HepG2 (cell line): ENCODE results near the gene KMT2A. TPM values are rescaled to one million over a fixed set of nuclear protein-coding genes. Genes with fewer than 3 reads are reported as not detected.
A peak's percentile ranks its signal among the peaks of the same experiment; 100 is the strongest.

Source experiments
- ATAC-seq: fragments of 200-7000 bp; cut with Tn5 transposase; 3 replicates; pipeline ENCODE4 v1.9.1; 2020; ENCODE audit warnings: mild to moderate bottlenecking, moderate library complexity
- BruUV-seq: library from RNA; stranded (reverse); fragments of 400-500 nt; replicated peaks from 2 replicates; lab custom pipeline; 2021; lab: Mats Ljungman, UMichigan
- CTCF ChIA-PET: fragments of 300-600 bp; formaldehyde crosslinking; extraction: SDS; loops from one replicate; lab custom pipeline; 2021; ENCODE audit warnings: low total read pairs, inconsistent platforms, low intra/inter-chr PET ratio; lab: Yijun Ruan, JAX
- POLR2A ChIA-PET: fragments of 350-600 bp; sonication (Branson Sonifier 250); formaldehyde crosslinking; loops from one replicate; lab custom pipeline; 2020; ENCODE audit warnings: antibody characterized with exemption, inconsistent platforms; lab: Yijun Ruan, JAX
- DNase-seq: peaks from one replicate; pipeline ENCODE4 v3.0.0-alpha.2; 2015; ENCODE audit warnings: low spot score
- FAIRE-seq: peaks from 3 replicates; lab custom pipeline; 2011; peaks lifted over from hg19 to GRCh38; lab: Jason Lieb, UNC
- H2AFZ ChIP-seq: one replicate; pipeline ENCODE4 v1.6.1; 2011; ENCODE audit warnings: low read length, inconsistent platforms
- H3K27ac ChIP-seq: fragments of 300-600 bp; 3 replicates; pipeline ENCODE4 v1.8.0; 2011; ENCODE audit warnings: mixed run types, mild to moderate bottlenecking, mixed read lengths, low read length, inconsistent platforms; ENCODE audit not compliant: insufficient read depth; ENCODE audit errors: extremely low read length
- H3K27me3 ChIP-seq, 2 experiments: fragments of 200-600 bp in 1 of 2; 2 replicates in 1 of 2; 3 replicates in 1 of 2; pipeline versions ENCODE4 v1.6.0 to v1.8.0; 2011; ENCODE audit warnings: low read length in 2 of 2, mild to moderate bottlenecking in 2 of 2, moderate library complexity in 2 of 2, inconsistent platforms in 1 of 2; ENCODE audit not compliant: insufficient read depth in 2 of 2, control insufficient read depth in 1 of 2
- H3K36me3 ChIP-seq, 2 experiments: fragments of 200-600 bp in 1 of 2; replicated peaks in 1 of 2; 2 replicates in 1 of 2; 3 replicates in 1 of 2; pipeline versions ENCODE4 v1.5.1 to v1.8.0; 2011; ENCODE audit warnings: low read length in 2 of 2, inconsistent platforms in 1 of 2; ENCODE audit not compliant: insufficient read depth in 2 of 2, control insufficient read depth in 1 of 2
- H3K4me1 ChIP-seq: 2 replicates; pipeline ENCODE4 v1.5.1; 2012; ENCODE audit warnings: low read length, inconsistent platforms; ENCODE audit not compliant: insufficient read depth
- H3K4me2 ChIP-seq: 2 replicates; pipeline ENCODE4 v1.6.0; 2011; ENCODE audit warnings: low read depth, low read length, inconsistent platforms
- H3K4me3 ChIP-seq, 3 experiments: fragments of 200-600 bp in 1 of 3; sonication (generic), shearing (Covaris generic) in 1 of 3; replicated peaks in 1 of 3; 2 replicates each; pipeline ENCODE4 v1.5.1; 2011 to 2016; ENCODE audit warnings: low read length in 3 of 3, inconsistent platforms in 2 of 3, low read depth in 2 of 3, mild to moderate bottlenecking in 2 of 3, control low read depth in 1 of 3, mixed read lengths in 1 of 3; ENCODE audit not compliant: insufficient read depth in 1 of 3
- H3K79me2 ChIP-seq: one replicate; pipeline ENCODE4 v1.6.1; 2011; ENCODE audit warnings: low read length, inconsistent platforms; ENCODE audit not compliant: insufficient read depth
- H3K9ac ChIP-seq: 2 replicates; pipeline ENCODE4 v1.6.0; 2011; ENCODE audit warnings: mild to moderate bottlenecking, low read depth, low read length, inconsistent platforms; ENCODE audit not compliant: insufficient read depth
- H3K9me3 ChIP-seq: 2 replicates; pipeline ENCODE4 v1.5.1; 2012; ENCODE audit warnings: mild to moderate bottlenecking, low read length
- H4K20me1 ChIP-seq: 2 replicates; pipeline ENCODE4 v1.6.0; 2011; ENCODE audit warnings: inconsistent platforms, mild to moderate bottlenecking, low read length, moderate library complexity; ENCODE audit not compliant: insufficient read depth
- ELF3 ChIP-seq: IDR thresholded peaks from 2 replicates; pipeline ENCODE4 v1.6.1; 2016; ENCODE audit warnings: missing genetic modification reagents, missing compliant biosample characterization
- MATR3 ChIP-seq: sonication (generic); formaldehyde crosslinking; IDR thresholded peaks from 2 replicates; pipeline ENCODE4 v1.4.0; 2020; ENCODE audit warnings: missing genetic modification reagents
- POLR2AphosphoS2 ChIP-seq: IDR thresholded peaks from 2 replicates; pipeline ENCODE4 v1.6.1; 2011; ENCODE audit warnings: low read depth, low read length, improper control_type of control experiment
- RAD21 ChIP-seq: fragments of 450-650 bp; formaldehyde crosslinking; IDR thresholded peaks from 2 replicates; pipeline ENCODE4 v1.5.0; 2020; ENCODE audit warnings: mild to moderate bottlenecking
- SMC3 ChIP-seq: IDR thresholded peaks from 2 replicates; pipeline ENCODE4 v1.6.1; 2011; ENCODE audit warnings: low read length, improper control_type of control experiment
- STAG1 ChIP-seq: sonication (generic); formaldehyde crosslinking; IDR thresholded peaks from 2 replicates; pipeline ENCODE4 v1.4.0; 2020; ENCODE audit warnings: missing genetic modification reagents
- WGBS: methylation state at CpG from one replicate; pipeline ENCODE4 v1.1.6; 2017; ENCODE audit warnings: low lambda C conversion rate; 5-methylcytosine and 5-hydroxymethylcytosine counted together
- in situ Hi-C: cut with HindIII; loops from 2 replicates; pipeline ENCODE4 v1.10.0; 2017; ENCODE audit warnings: low pct_unique_long_range_greater_than_20kb; ENCODE audit not compliant: extremely low pct_ligation_motif_present
- intact Hi-C: fragments of 100-400 bp; cut with micrococcal nuclease; formaldehyde crosslinking; loops from one replicate; pipeline ENCODE4 v1.10.0; 2022; ENCODE audit not compliant: unreplicated experiment
- polyA plus RNA-seq, 8 experiments: library from polyadenylated mRNA; depleted of rRNA in 3 of 8; stranded (reverse) in 7 of 8; unstranded in 1 of 8; fragments of >200 nt; fragmentation: Illumina TruSeq in 4 of 8; extraction: Trizol in 4 of 8; gene quantifications; 2 replicates each; pipeline versions ENCODE4 v1.2.1 to v1.2.3, GENCODE V29; 2011 to 2016; ENCODE audit warnings: low read depth in 4 of 8, missing spikeins in 1 of 8, mixed read lengths in 1 of 8; ENCODE audit not compliant: insufficient read depth in 1 of 8
- total RNA-seq, 5 experiments: library from RNA; depleted of rRNA; stranded (reverse); fragments of >200 nt; fragmentation: Illumina TruSeq; extraction: Trizol; gene quantifications; 2 replicates each; pipeline ENCODE4 v1.2.3, GENCODE V29; 2016; ENCODE audit warnings: low read depth in 1 of 5
- TF ChIP-seq, protein P1 (sequence below), 2 experiments: sonication (generic) in 1 of 2; formaldehyde crosslinking in 1 of 2; IDR thresholded peaks; 2 replicates each; pipeline versions ENCODE4 v1.4.0 to v1.6.1; 2018 to 2020; ENCODE audit warnings: missing genetic modification reagents in 2 of 2, borderline replicate concordance in 1 of 2, low read depth in 1 of 2, mild to moderate bottlenecking in 1 of 2, missing biosample characterization in 1 of 2
- TF ChIP-seq, protein P2 (sequence below): sonication (generic); formaldehyde crosslinking; IDR thresholded peaks from 2 replicates; pipeline ENCODE4 v1.5.0; 2020; ENCODE audit warnings: mild to moderate bottlenecking, missing genetic modification reagents, moderate library complexity

The KMT2A gene
- total and polyA plus RNA-seq, 2 of the 13 experiments (the other 11 are each of a cell fraction or from before 2014, with no cell fraction given), result 12.4 to 20.0 TPM

- Histone ChIP-seq H3K9ac (no peak overlapping the region), H3K27me3 (no peaks in the 10 kb centered on the region), H3K79me2 (no peaks in the 10 kb centered on the region), H3K27ac (no peak overlapping the region), H3K4me2 (no peak overlapping the region), H3K36me3 (peaks cover 19 to 48% of the 10 kb centered on the region in 2 experiments), H3K9me3 (no peaks in the 10 kb centered on the region), H3K4me1 (peaks cover 9% of the 10 kb centered on the region), H2AFZ (no peak overlapping the region), H3K4me3 (no peak overlapping the region), H4K20me1 (no peaks in the 10 kb centered on the region)
- 96% methylated on average over 11 of the region's 13 CpGs for WGBS
- no TSS peak for BruUV-seq
- ATAC-seq, result no peak
- in situ Hi-C loops, result no loop called here
- no peak for DNase-seq
- ChIA-PET CTCF (no interaction called here), POLR2A (no interaction called here)
- TF ChIP-seq POLR2AphosphoS2, result no peak
- no peak for FAIRE-seq
- intact Hi-C loops, result no loop called here
These were observed 85.6 kb downstream of the KMT2A start for GRCh38 chr11:118521892-118522311.

- FAIRE-seq, result peak; percentile 63
- no TSS peak for BruUV-seq
- 0 out of 2 replicates have a peak, but pooled peaks have one; percentile 27 for TF ChIP-seq RAD21 (CRISPR knock-in tag)
- 0 out of 2 replicates have a peak, but pooled peaks have one; percentile 3 for TF ChIP-seq SMC3
- TF ChIP-seq STAG1 (CRISPR knock-in tag), result peak; percentile 40
- no peak for TF ChIP-seq ELF3 (CRISPR knock-in tag)
- TF ChIP-seq, protein P1, sequence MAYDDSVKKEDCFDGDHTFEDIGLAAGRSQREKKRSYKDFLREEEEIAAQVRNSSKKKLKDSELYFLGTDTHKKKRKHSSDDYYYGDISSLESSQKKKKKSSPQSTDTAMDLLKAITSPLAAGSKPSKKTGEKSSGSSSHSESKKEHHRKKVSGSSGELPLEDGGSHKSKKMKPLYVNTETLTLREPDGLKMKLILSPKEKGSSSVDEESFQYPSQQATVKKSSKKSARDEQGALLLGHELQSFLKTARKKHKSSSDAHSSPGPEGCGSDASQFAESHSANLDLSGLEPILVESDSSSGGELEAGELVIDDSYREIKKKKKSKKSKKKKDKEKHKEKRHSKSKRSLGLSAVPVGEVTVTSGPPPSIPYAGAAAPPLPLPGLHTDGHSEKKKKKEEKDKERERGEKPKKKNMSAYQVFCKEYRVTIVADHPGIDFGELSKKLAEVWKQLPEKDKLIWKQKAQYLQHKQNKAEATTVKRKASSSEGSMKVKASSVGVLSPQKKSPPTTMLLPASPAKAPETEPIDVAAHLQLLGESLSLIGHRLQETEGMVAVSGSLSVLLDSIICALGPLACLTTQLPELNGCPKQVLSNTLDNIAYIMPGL (CRISPR knock-in tag; IDR thresholded peaks at IDR 0.05; ENCODE audit: borderline replicate concordance in 1 of 2, low read depth in 1 of 2), result 0 out of 4 replicates have a peak, but pooled peaks of 1 of the 2 experiments have one; percentile 24
- TF ChIP-seq, protein P2, sequence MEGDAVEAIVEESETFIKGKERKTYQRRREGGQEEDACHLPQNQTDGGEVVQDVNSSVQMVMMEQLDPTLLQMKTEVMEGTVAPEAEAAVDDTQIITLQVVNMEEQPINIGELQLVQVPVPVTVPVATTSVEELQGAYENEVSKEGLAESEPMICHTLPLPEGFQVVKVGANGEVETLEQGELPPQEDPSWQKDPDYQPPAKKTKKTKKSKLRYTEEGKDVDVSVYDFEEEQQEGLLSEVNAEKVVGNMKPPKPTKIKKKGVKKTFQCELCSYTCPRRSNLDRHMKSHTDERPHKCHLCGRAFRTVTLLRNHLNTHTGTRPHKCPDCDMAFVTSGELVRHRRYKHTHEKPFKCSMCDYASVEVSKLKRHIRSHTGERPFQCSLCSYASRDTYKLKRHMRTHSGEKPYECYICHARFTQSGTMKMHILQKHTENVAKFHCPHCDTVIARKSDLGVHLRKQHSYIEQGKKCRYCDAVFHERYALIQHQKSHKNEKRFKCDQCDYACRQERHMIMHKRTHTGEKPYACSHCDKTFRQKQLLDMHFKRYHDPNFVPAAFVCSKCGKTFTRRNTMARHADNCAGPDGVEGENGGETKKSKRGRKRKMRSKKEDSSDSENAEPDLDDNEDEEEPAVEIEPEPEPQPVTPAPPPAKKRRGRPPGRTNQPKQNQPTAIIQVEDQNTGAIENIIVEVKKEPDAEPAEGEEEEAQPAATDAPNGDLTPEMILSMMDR (CRISPR knock-in tag), result peak; percentile 54
- TF ChIP-seq MATR3 (CRISPR knock-in tag), result no peak
- ChIA-PET CTCF (no interaction called here), POLR2A (no interaction called here)
- no peaks in the 10 kb centered on the region for H3K27me3 ChIP-seq
- DNase-seq, result peak; percentile 35
- H3K4me2 ChIP-seq, result no peak overlapping the region
- peak; percentile 88 for ATAC-seq
- H3K4me3 ChIP-seq, result no peak overlapping the region
- intact Hi-C loops, result no loop called here
- WGBS, result 93% methylated on average over 5 of the region's 6 CpGs
- H3K9ac ChIP-seq, result no peak overlapping the region
- H3K36me3 ChIP-seq, result peaks cover 19 to 46% of the 10 kb centered on the region in 2 experiments
- no peaks in the 10 kb centered on the region for H3K9me3 ChIP-seq
- H3K27ac ChIP-seq, result no peak overlapping the region
- no peaks in the 10 kb centered on the region for H3K79me2 ChIP-seq
- H2AFZ ChIP-seq, result no peak overlapping the region
- in situ Hi-C loops, result no loop called here
- no peaks in the 10 kb centered on the region for H4K20me1 ChIP-seq
- peaks cover 16% of the 10 kb centered on the region for H3K4me1 ChIP-seq
These were observed 86.3 kb downstream of the KMT2A start for GRCh38 chr11:118522571-118523072.
